Measurements from ENCODE around the gene SLC34A1.

The SLC34A1 gene

DNA sequence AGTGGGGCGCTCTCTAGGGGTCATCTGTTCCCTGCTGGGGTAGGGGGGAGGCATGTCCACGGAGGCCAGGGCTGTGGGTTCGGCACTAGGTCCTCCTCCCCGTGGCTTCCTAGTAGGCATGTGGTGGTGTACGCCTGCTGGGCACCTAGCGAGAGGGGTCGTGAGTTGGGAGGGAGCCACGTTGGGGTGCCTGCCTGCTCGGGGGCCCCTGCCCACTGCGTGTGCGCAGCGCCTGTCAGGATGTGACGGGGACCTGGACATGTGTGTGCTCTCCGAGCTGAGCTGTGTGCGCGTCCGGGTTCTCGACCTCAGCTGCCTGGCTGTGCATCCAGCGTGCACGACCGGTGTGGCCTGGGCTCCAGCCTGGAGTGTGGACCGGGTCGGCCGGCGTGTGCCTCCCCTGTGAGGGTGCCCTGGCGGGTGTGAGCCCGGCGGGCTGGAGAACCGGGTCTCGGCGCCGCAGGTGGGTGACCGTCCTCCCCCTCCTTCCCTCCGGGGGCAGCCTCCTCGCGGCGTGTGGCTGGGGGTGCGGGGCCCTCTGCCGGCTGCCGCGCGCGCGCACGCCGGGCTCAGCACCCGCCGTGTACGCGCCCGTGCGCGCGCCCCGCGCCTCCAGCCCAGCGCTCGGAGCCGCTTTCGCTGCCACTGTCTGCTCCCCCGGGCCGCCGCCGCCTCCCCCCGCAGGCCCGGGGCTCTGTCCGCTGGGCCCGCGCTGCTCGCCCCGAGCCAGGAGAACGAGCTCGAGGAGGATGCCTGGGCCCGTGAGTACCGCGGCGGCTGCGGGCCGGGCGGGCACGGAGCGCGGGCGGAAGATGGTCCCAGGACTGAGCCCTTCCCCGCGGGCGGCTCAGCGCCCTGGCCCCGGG, 62.2 kb downstream of the SLC34A1 start, which contains the start of gene PRR7:
TSS of gene PRR7 (plus strand) at position 615 of the 866 bp plus-strand sequence. CDS start 8,254 bp downstream, outside the sequence.
- DNase-seq (ENCODE audit: low spot score) = peak; percentile 83

DNA sequence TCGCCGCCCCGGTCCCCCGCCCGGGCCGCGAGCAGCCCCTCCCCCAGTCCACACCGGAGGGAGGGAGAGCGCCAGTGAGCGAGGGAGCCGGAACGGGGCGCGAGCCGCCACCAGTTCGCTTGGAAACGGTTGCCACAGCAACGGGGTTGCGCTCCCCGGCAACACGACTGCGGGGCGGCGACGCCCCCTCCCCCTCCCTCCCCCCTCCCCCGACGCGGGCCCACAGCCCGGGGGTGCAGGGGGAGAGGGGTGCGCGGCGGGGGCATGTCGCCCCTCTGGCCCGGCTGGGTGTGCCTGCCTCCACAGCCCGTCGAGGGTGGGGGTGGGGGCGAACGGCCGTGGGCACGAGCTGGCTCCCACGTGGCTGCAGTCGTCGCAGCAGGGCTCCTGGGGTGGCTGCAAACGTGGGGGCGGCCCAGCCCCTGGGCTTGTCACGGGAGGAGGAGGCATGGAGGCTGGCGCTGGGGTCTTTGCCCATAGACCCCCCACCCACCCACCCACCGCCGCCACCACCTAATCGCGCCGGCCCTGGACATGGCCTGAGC, 62.9 kb downstream of the SLC34A1 start:
- DNase-seq (ENCODE audit: low spot score) = peak; percentile 78

DNA sequence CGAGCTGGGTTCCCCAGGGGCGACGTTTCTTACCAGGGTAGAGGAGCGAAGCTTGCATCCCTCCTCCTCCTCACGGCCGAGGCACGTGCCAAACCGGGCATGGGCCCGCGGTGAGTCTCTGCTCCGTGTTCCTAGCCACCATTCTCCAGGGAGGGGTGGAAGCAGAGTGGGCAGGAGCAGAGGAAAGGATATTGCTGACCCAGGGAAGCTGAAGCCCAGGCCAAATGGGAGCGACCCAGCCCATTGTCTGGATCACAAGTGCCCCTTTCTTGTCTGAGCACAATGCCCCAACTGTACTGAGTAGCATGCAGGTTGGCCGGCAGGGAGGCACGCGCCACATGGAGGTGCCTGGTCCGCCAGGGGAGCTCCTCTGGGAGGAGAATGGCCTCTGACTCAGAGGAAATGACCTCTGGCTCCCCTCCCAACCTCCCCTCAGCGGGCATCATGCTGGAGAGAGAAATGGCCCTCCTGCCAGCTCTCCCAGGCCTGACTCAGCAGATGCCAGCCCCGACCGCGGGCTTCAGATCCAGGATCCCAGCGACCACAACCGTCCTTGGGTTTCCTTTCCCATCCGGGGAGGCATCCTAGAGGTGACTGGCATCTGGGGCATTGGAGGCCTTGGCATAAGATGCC, 63.5 kb downstream of the SLC34A1 start:
- peak; percentile 95 for DNase-seq (ENCODE audit: low spot score)

All from globus pallidus (tissue), 1 donor.